Activated B cell treated with CpG ODN at 0.5 μM for 24 hours (primary cell): ENCODE measurements around the gene IKZF2. TPM values are rescaled to one million over a fixed set of nuclear protein-coding genes. Genes with fewer than 3 reads are reported as not detected.

ENCODE experiments used
- ATAC-seq: fragments of 200-7000 bp; cut with Tn5 transposase; one replicate; pipeline ENCODE4 v1.10.0; 2021; ENCODE audit warnings: low read depth, mild to moderate bottlenecking, moderate library complexity
- CTCF ChIA-PET: fragments of 350-600 bp; sonication (Branson Sonifier 250); formaldehyde crosslinking; loops from one replicate; lab custom pipeline; 2021; ENCODE audit warnings: antibody characterized with exemption; lab: Charles Lee
- POLR2A ChIA-PET: fragments of 350-600 bp; sonication (Branson Sonifier 250); formaldehyde crosslinking; loops from one replicate; lab custom pipeline; 2021; ENCODE audit warnings: antibody characterized with exemption; lab: Charles Lee
- DNase-seq: peaks from one replicate; pipeline ENCODE4 v3.0.0; 2022
- H3K27ac Mint-ChIP-seq: one replicate; pipeline ENCODE4 v1.8.0; 2020; ENCODE audit warnings: mixed read lengths
- H3K27me3 Mint-ChIP-seq: one replicate; pipeline ENCODE4 v1.8.0; 2021; ENCODE audit warnings: mixed read lengths
- H3K36me3 Mint-ChIP-seq: one replicate; pipeline ENCODE4 v1.8.0; 2021; ENCODE audit warnings: low read depth, mixed read lengths
- H3K4me1 Mint-ChIP-seq: one replicate; pipeline ENCODE4 v1.8.0; 2021; ENCODE audit warnings: mixed read lengths
- H3K4me3 Mint-ChIP-seq: one replicate; pipeline ENCODE4 v1.8.0; 2020; ENCODE audit warnings: mild to moderate bottlenecking, mixed read lengths
- H3K9me3 Mint-ChIP-seq: one replicate; pipeline ENCODE4 v1.8.0; 2020; ENCODE audit warnings: mixed read lengths
- intact Hi-C: fragments of 100-400 bp; cut with micrococcal nuclease; formaldehyde crosslinking; loops from one replicate; pipeline ENCODE4 v1.15.1; 2024
- total RNA-seq: library from RNA; stranded (reverse); gene quantifications from 2 replicates; pipeline ENCODE4 v1.2.3, GENCODE V29; 2022
- TF ChIP-seq, protein P1 (sequence below): fragments of 200-600 bp; IDR thresholded peaks from one replicate; pipeline ENCODE4 v1.8.0; 2022; ENCODE audit warnings: antibody characterized with exemption, mild to moderate bottlenecking

Gene IKZF2
- total RNA-seq, 1 donor from 2014 or later: 60.2 TPM

- ATAC-seq: peak; percentile 67
- no peak for DNase-seq
- Mint-ChIP-seq H3K9me3 (no peaks in the 10 kb centered on the region), H3K36me3 (no peaks in the 10 kb centered on the region), H3K4me1 (peaks cover 26% of the 10 kb centered on the region), H3K27ac (peak overlapping the region; percentile 21), H3K27me3 (no peaks in the 10 kb centered on the region), H3K4me3 (peak overlapping the region; percentile 71)
- intact Hi-C loops: loop anchor here (1.0 to 5.0 kb wide), 3 partner anchors 9 to 41 kb away; no protein-coding TSS in a partner anchor
- CTCF ChIA-PET: interaction anchor here (0.9 kb wide), 1 partner anchor 88 kb away, joined by 3 read pairs; no protein-coding TSS in a partner anchor
- POLR2A ChIA-PET: interaction anchor here (0.5 kb wide), 1 partner anchor 58 kb away, joined by 3 read pairs; no protein-coding TSS in a partner anchor
- TF ChIP-seq, protein P1, sequence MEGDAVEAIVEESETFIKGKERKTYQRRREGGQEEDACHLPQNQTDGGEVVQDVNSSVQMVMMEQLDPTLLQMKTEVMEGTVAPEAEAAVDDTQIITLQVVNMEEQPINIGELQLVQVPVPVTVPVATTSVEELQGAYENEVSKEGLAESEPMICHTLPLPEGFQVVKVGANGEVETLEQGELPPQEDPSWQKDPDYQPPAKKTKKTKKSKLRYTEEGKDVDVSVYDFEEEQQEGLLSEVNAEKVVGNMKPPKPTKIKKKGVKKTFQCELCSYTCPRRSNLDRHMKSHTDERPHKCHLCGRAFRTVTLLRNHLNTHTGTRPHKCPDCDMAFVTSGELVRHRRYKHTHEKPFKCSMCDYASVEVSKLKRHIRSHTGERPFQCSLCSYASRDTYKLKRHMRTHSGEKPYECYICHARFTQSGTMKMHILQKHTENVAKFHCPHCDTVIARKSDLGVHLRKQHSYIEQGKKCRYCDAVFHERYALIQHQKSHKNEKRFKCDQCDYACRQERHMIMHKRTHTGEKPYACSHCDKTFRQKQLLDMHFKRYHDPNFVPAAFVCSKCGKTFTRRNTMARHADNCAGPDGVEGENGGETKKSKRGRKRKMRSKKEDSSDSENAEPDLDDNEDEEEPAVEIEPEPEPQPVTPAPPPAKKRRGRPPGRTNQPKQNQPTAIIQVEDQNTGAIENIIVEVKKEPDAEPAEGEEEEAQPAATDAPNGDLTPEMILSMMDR: no peak
Measured at GRCh38 chr2:213065583-213066442, 85.6 kb downstream of the IKZF2 start.

- Mint-ChIP-seq H3K4me1 (peaks cover 26% of the 10 kb centered on the region), H3K4me3 (no peak overlapping the region), H3K9me3 (no peaks in the 10 kb centered on the region), H3K36me3 (no peaks in the 10 kb centered on the region), H3K27me3 (no peaks in the 10 kb centered on the region), H3K27ac (no peak overlapping the region)
- ATAC-seq (no peak), DNase-seq (no peak)
- ChIA-PET POLR2A (no interaction called here), CTCF (no interaction called here)
- intact Hi-C loops: no loop called here
- TF ChIP-seq, protein P1: no peak
Measured at GRCh38 chr2:213064099-213064498, 87.3 kb downstream of the IKZF2 start.

GRCh38 chr2:213057977-213058376 is 93.4 kb downstream of the IKZF2 start:
- H3K4me1 Mint-ChIP-seq: peaks cover 12% of the 10 kb centered on the region
- no peaks in the 10 kb centered on the region for H3K27me3 Mint-ChIP-seq
- no peak overlapping the region for H3K27ac Mint-ChIP-seq
- ATAC-seq (no peak), DNase-seq (no peak)
- ChIA-PET POLR2A (no interaction called here), CTCF (no interaction called here)
- H3K36me3 Mint-ChIP-seq: peaks cover 10% of the 10 kb centered on the region
- TF ChIP-seq, protein P1: no peak
- no peak overlapping the region for H3K4me3 Mint-ChIP-seq
- intact Hi-C loops: loop anchor here (1.0 kb wide), 1 partner anchor 8 kb away; no protein-coding TSS in a partner anchor
- H3K9me3 Mint-ChIP-seq: no peaks in the 10 kb centered on the region

DNA sequence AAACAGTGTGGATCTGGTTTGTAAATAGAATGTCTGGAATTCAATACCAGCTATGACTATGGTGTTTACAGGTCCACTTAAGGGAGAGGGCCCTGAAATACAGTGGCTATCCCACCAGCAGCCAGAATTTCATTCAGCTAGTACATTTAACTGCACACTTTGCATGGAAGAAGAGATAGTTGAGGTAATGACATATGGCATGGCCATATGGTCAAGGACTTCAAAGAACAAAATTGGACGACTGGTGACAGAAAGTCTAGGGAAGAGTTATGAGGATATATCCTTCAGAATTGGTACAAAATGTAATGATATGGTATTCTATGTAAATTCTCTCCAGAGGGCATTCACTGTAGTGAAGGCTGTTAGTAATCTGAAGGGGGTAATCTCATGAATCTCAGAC is 105.0 kb downstream of the IKZF2 start:
- peaks cover 4% of the 10 kb centered on the region for H3K4me1 Mint-ChIP-seq
- peaks cover 30% of the 10 kb centered on the region for H3K36me3 Mint-ChIP-seq
- no peaks in the 10 kb centered on the region for H3K27me3 Mint-ChIP-seq
- ChIA-PET POLR2A (no interaction called here), CTCF (no interaction called here)
- no peak for ATAC-seq
- H3K4me3 Mint-ChIP-seq: no peak overlapping the region
- no peak overlapping the region for H3K27ac Mint-ChIP-seq
- intact Hi-C loops: no loop called here
- peaks cover 1% of the 10 kb centered on the region for H3K9me3 Mint-ChIP-seq
- DNase-seq: no peak
- TF ChIP-seq, protein P1: no peak

DNA sequence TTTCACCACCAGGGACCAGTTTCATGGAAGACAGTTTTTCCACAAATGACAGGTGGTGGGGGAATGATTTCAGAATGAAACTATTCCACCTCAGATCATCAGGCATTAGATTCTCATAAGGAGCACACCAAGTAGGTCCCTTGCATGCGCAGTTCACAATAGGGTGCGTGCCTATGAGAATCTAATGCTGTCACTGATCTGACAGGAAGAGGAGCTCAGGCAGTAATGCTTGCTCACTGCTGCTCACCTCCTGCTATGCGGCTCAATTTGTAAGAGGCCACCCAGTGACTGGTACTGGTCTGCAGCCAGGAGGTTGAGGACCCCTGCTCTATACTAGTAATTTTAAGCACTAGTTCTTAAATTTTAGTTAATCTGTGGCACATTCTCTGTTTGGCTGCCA is 107.8 kb downstream of the IKZF2 start:
- peaks cover 3% of the 10 kb centered on the region for H3K4me1 Mint-ChIP-seq
- POLR2A ChIA-PET: no interaction called here
- TF ChIP-seq, protein P1: no peak
- H3K9me3 Mint-ChIP-seq: peaks cover 1% of the 10 kb centered on the region
- intact Hi-C loops: no loop called here
- no peaks in the 10 kb centered on the region for H3K27me3 Mint-ChIP-seq
- CTCF ChIA-PET: no interaction called here
- H3K4me3 Mint-ChIP-seq: no peak overlapping the region
- DNase-seq (no peak), ATAC-seq (no peak)
- H3K27ac Mint-ChIP-seq: no peak overlapping the region
- H3K36me3 Mint-ChIP-seq: peaks cover 27% of the 10 kb centered on the region
